Subcutaneous adipose tissue (tissue), 4 donors: ENCODE measurements around the gene COL15A1. TPM values are rescaled to one million over a fixed set of nuclear protein-coding genes. Genes with fewer than 3 reads are reported as not detected.

Source experiments
- CTCF ChIP-seq: fragments of 450-650 bp; IDR thresholded peaks from one replicate; pipeline ENCODE4 v1.5.1; 2016; ENCODE audit warnings: low read depth, mild to moderate bottlenecking, control low read depth, antibody characterized with exemption, moderate library complexity
- total RNA-seq, 4 donors: library from RNA; depleted of rRNA; stranded (reverse); fragments of >200 nt; gene quantifications; one replicate each; pipeline ENCODE4 v1.1.0, GENCODE V29; 2016

Gene COL15A1
- total RNA-seq, 4 donors from 2014 or later = 21.2 to 85.5 (median 59.4) TPM

DNA sequence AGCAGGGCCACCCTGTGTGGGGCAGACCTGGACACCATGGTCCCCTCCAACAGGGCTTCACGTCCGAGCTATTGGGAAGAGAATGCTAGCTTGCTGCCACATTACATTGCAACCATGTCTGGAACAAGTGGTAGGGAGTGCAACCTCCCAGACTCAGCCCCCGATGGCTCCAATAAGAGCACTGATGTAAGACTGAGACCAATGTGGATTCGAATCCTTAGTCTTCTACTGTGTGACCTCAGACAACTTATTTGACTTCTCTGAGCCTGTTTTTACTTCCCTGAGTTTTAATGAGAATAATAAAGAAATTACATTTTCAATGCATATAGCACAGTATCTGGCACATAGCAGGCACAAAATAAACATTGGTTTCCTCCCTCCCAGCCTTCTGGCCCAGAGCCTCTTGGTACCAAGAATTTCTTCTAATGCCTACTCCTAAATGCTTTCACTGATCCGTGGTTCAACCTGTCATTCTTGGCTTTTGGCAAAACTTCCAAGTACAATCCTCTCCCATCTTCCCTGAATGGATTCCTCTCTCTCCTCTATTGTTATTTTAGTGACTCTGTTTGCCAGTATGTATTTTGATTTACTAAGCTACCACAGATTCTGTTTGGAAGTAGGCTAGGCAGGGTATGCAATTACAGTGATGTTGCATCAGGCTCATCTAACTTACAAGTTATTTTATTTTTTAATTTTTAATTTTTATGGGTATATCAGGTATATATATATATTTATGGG, 34.6 kb upstream of the COL15A1 start:
- TF ChIP-seq CTCF = no peak

- TF ChIP-seq CTCF = no peak
Measured at GRCh38 chr9:98909935-98910334, 33.8 kb upstream of the COL15A1 start.

GRCh38 chr9:98911042-98911441, 32.7 kb upstream of the COL15A1 start:
- TF ChIP-seq CTCF = no peak

DNA sequence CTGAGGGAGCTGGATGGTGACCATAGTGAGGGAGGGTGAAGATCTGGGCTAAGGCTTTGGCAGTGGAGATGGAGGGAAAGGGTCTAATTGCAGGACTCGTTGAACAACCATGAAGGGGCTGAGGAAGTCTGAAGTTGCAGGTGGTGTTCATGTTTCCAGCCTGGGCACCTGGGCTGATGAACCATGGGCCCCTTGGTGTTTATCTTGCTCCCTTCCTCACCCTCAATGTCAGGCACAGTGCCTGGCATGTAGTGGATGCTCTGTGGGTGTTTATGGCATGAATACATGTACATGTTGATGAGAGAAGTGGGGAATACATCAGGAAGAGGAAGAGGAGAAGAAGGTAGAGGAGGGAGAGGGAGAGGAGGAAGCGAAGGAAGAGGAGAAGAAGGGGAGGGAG, 31.3 kb upstream of the COL15A1 start:
- TF ChIP-seq CTCF = no peak

- no peak for TF ChIP-seq CTCF
Measured at GRCh38 chr9:98913044-98913443, 30.7 kb upstream of the COL15A1 start.

DNA sequence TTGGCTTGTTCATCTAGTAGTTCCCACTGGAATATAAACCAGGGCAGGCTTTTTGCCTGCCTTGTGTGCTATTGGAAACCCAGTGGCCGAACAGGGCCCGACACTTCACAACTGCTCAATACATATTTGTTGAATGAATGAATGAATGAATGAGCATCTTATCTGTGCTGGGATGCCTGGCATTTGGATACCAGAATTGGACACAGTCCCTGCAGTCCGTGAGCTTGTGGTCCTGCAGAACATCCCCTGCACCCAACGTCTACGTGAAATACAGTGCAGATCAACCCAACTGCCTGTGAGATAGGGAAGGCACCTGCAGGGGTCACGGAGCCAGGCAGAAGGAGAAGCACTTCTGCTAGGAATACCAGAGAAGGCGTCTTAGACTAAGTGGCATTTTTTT, 30.0 kb upstream of the COL15A1 start:
- TF ChIP-seq CTCF = no peak

GRCh38 chr9:98915599-98915998, 28.1 kb upstream of the COL15A1 start:
- no peak for TF ChIP-seq CTCF
